ENCODE measurements around the gene GIMAP2.

Gene GIMAP2

GRCh38 chr7:150716939-150717338, 31.4 kb downstream of the GIMAP2 start:
- no peak for TF ChIP-seq ZNF549 (tag by site-specific recombination; IDR thresholded peaks at IDR 0.05)
- TF ChIP-seq ZFHX2 (tag by site-specific recombination; conservative IDR thresholded peaks at IDR 0.05), result no peak
- no peak for TF ChIP-seq ZNF529 (tag by site-specific recombination; IDR thresholded peaks at IDR 0.05; ENCODE audit: insufficient replicate concordance)
- no peak for TF ChIP-seq ZSCAN18 (tag by site-specific recombination; IDR thresholded peaks at IDR 0.05)
- TF ChIP-seq ZNF138 (tag by site-specific recombination; IDR thresholded peaks at IDR 0.05; ENCODE audit: borderline replicate concordance), result no peak
- no peak for TF ChIP-seq ZBTB44 (tag by site-specific recombination; IDR thresholded peaks at IDR 0.05)
- no peak for TF ChIP-seq PRDM6 (tag by site-specific recombination; IDR thresholded peaks at IDR 0.05)
- no peak for TF ChIP-seq ZBTB21 (tag by site-specific recombination; IDR thresholded peaks at IDR 0.05)
- no peak for TF ChIP-seq ZEB2 (tag by site-specific recombination; IDR thresholded peaks at IDR 0.05)
- TF ChIP-seq KLF9 (tag by site-specific recombination; IDR thresholded peaks at IDR 0.05; ENCODE audit: low read depth), result no peak
- TF ChIP-seq SETDB1 (IDR thresholded peaks at IDR 0.05; ENCODE audit: insufficient read length, low read length), result no peak
- TF ChIP-seq YY2 (tag by site-specific recombination; IDR thresholded peaks at IDR 0.05), result no peak
- TF ChIP-seq SP2 (tag by site-specific recombination; IDR thresholded peaks at IDR 0.05), result no peak
- no peak for TF ChIP-seq PRDM10 (tag by site-specific recombination; IDR thresholded peaks at IDR 0.05)
- TF ChIP-seq ZNF18 (tag by site-specific recombination; IDR thresholded peaks at IDR 0.05), result no peak
- no peak for TF ChIP-seq REST (tag by site-specific recombination; IDR thresholded peaks at IDR 0.05)
- no peak for TF ChIP-seq ZFP69B (tag by site-specific recombination; IDR thresholded peaks at IDR 0.05)
- TF ChIP-seq GLI2 (tag by site-specific recombination; IDR thresholded peaks at IDR 0.05; ENCODE audit: borderline replicate concordance, low read depth), result no peak
- no peak for TF ChIP-seq SP3 (tag by site-specific recombination; IDR thresholded peaks at IDR 0.05)
- TF ChIP-seq MYNN (tag by site-specific recombination; IDR thresholded peaks at IDR 0.05; ENCODE audit: borderline replicate concordance), result no peak
- CTCF ChIA-PET, result interaction anchor here (0.5 kb wide), 1 partner anchor 118 kb away, joined by 3 read pairs; no protein-coding TSS in a partner anchor
- Histone ChIP-seq H3K9me3 (ENCODE audit: control insufficient read depth, insufficient read depth, low read depth, low read length) (no peaks in the 10 kb centered on the region), H3K27ac (ENCODE audit: extremely low read depth, low read depth, low read length) (no peak overlapping the region), H3K4me3 (ENCODE audit: low read depth, low read length) (no peak overlapping the region), H3K36me3 (ENCODE audit: control insufficient read depth in 2 of 2, insufficient read depth in 1 of 2, low read length in 2 of 2) (no peaks in the 10 kb centered on the region), H3K4me1 (ENCODE audit: control insufficient read depth, insufficient read depth, low read length) (no peaks in the 10 kb centered on the region)
- POLR2A ChIA-PET, result no interaction called here
